Fibroblast of lung (primary cell): ENCODE measurements around the gene DVL1.

ENCODE experiments used
- CTCF ChIP-seq, 2 donors: IDR thresholded peaks in 1 of 2; conservative IDR thresholded peaks in 1 of 2; 1 replicate in 1 of 2; 2 replicates in 1 of 2; pipeline ENCODE4 v1.5.1; 2011 to 2012; ENCODE audit warnings: low read length in 2 of 2, control low read depth in 1 of 2, inconsistent platforms in 1 of 2, low read depth in 1 of 2, mild to moderate bottlenecking in 1 of 2
- EZH2 ChIP-seq: IDR thresholded peaks from 2 replicates; pipeline ENCODE4 v1.5.1; 2012; ENCODE audit warnings: low read length, control low read depth, mild to moderate bottlenecking; ENCODE audit errors: missing control alignments

- TF ChIP-seq CTCF (conservative IDR thresholded peaks at IDR 0.05 in 1 of 2, IDR thresholded peaks at IDR 0.05 in 1 of 2; ENCODE audit: low read depth in 1 of 2, low read length in 2 of 2) (no peak), EZH2 (no peak)
These were observed 23.1 kb downstream of the DVL1 start for GRCh38 chr1:1326075-1326605.
